Measurements from ENCODE around the gene C1QL1.

- TF ChIP-seq EZH2 (optimal IDR thresholded peaks at IDR 0.05; ENCODE audit: low read depth, low read length) (no peak), CTCF (IDR thresholded peaks at IDR 0.05; ENCODE audit: low read length) (no peak), EZH2phosphoT487 (IDR thresholded peaks at IDR 0.05; ENCODE audit: low read length) (no peak)
These were observed 3.8 kb upstream of the C1QL1 start for GRCh38 chr17:44971776-44972483.
